Activated CD8-positive, alpha-beta memory T cell treated with anti-CD3 and anti-CD28 coated beads, Interleukin-2, amount 50 U/mL, for 24 hours (primary cell): Measurements from ENCODE around the gene TTYH3.

ENCODE experiments used
- DNase-seq: peaks from one replicate; pipeline ENCODE4 v3.0.0-alpha.2; 2020; ENCODE audit errors: extremely low read depth

Gene TTYH3

GRCh38 chr7:2708547-2709310, 76.9 kb downstream of the TTYH3 start:
- no peak for DNase-seq

GRCh38 chr7:2709553-2710285, 77.9 kb downstream of the TTYH3 start:
- DNase-seq: no peak

- DNase-seq: no peak
Measured at GRCh38 chr7:2710286-2710655, 78.5 kb downstream of the TTYH3 start.

GRCh38 chr7:2710901-2711551, 79.2 kb downstream of the TTYH3 start:
- no peak for DNase-seq

- no peak for DNase-seq
Measured at GRCh38 chr7:2711895-2712675, 80.3 kb downstream of the TTYH3 start.

GRCh38 chr7:2713370-2713769, 81.6 kb downstream of the TTYH3 start:
- no peak for DNase-seq

GRCh38 chr7:2713978-2714377, 82.2 kb downstream of the TTYH3 start:
- DNase-seq: no peak
